ENCODE results near the gene ZNF732.

- no peak for TF ChIP-seq POLR2A (IDR thresholded peaks at IDR 0.05)
- TF ChIP-seq, protein P1, sequence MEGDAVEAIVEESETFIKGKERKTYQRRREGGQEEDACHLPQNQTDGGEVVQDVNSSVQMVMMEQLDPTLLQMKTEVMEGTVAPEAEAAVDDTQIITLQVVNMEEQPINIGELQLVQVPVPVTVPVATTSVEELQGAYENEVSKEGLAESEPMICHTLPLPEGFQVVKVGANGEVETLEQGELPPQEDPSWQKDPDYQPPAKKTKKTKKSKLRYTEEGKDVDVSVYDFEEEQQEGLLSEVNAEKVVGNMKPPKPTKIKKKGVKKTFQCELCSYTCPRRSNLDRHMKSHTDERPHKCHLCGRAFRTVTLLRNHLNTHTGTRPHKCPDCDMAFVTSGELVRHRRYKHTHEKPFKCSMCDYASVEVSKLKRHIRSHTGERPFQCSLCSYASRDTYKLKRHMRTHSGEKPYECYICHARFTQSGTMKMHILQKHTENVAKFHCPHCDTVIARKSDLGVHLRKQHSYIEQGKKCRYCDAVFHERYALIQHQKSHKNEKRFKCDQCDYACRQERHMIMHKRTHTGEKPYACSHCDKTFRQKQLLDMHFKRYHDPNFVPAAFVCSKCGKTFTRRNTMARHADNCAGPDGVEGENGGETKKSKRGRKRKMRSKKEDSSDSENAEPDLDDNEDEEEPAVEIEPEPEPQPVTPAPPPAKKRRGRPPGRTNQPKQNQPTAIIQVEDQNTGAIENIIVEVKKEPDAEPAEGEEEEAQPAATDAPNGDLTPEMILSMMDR (IDR thresholded peaks at IDR 0.05) = no peak
Observed at GRCh38 chr4:243426-243825, 61.8 kb downstream of the ZNF732 start.

Data from right lobe of liver (tissue), 4 donors.